ENCODE results near the gene ART1.

DNA sequence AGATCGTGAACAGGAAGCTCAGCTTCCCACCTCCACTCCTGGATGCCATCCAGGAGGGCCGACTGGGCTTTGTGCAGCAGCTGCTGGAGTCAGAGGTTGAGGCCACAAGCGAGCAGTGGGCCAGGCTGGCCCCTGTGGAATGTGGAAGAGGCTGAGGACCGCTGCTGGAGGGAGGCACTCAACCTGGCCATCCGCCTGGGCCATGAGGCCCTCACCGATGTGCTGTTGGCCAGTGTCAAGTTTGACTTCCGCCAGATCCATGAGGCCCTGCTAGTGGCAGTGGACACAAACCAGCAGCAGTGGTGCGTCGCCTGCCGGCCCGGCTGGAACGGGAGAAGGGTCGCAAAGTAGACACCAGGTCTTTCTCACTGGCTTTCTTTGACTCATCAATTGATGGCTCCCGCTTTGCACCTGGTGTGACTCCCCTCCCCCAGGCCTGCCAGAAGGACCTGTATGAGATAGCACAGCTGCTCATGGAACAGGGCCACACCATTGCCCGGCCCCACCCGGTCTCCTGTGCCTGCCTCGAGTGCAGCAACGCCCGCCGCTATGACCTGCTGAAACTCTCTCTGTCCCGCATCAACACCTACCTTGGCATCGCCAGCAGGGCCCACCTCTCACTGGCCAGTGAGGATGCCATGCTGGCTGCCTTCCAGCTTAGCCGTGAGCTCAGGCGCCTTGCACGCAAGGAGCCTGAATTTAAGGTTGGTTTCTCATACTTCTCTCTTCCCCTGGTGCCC, 28.0 kb upstream of the ART1 start:
- no peak for TF ChIP-seq CTCF (optimal IDR thresholded peaks at IDR 0.05 in 1 of 3, IDR thresholded peaks at IDR 0.05 in 1 of 3, conservative IDR thresholded peaks at IDR 0.05 in 1 of 3; ENCODE audit: extremely low read depth in 1 of 3, insufficient read depth in 2 of 3, low read length in 3 of 3)
- TF ChIP-seq EZH2 (IDR thresholded peaks at IDR 0.05; ENCODE audit: low read length) = no peak
